ENCODE results near the gene CLDN3.

The CLDN3 gene

DNA sequence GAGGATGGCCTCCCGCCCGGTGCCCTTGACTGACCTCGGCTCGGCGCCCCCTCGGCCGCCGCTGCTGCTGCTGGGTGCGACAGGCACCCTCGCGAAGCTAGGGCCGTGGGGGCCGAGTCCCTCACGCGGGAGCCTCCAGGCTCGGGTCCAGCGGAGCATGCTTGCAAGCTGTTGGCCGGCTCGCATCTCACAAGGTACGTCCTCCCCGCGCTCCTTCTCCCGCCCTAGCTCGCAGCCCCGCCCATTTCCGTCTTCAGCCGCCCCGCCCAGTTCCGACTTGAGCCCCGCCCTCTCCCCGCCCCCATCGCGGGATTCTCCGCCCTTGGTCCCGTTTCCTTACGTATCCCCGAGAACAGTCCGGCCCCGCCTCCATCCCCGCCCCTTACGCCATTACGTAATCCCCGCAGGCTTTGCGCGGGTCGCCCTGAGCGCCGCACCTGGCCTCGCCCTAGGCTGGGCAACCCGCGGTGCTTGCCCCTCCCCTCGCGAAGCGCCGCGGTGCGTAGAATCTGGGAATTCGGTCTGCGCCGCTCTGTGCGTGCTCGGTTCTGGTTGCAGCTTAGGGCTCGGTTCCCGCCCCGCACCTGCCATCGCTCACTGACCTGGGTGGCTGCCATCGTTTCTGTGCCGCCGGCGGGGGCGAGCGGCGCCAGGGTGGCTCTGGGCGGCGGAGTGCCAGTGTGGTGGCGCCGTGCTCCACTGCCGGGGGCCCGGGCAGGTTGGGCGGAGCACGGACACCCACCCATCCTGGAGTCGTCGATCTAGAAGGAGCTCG is 31.3 kb downstream of the CLDN3 start, which contains the start of gene ABHD11:
Gene ABHD11 (minus strand): TSS at position 191 of the 775 bp plus-strand sequence. CDS start 32 bp downstream, at position 159.
- H3K27ac ChIP-seq = peak within 1 kb of the TSS; percentile 100
- TF ChIP-seq ZFX (IDR thresholded peaks at IDR 0.05; ENCODE audit: borderline replicate concordance) = no peak
- TF ChIP-seq, protein P1, sequence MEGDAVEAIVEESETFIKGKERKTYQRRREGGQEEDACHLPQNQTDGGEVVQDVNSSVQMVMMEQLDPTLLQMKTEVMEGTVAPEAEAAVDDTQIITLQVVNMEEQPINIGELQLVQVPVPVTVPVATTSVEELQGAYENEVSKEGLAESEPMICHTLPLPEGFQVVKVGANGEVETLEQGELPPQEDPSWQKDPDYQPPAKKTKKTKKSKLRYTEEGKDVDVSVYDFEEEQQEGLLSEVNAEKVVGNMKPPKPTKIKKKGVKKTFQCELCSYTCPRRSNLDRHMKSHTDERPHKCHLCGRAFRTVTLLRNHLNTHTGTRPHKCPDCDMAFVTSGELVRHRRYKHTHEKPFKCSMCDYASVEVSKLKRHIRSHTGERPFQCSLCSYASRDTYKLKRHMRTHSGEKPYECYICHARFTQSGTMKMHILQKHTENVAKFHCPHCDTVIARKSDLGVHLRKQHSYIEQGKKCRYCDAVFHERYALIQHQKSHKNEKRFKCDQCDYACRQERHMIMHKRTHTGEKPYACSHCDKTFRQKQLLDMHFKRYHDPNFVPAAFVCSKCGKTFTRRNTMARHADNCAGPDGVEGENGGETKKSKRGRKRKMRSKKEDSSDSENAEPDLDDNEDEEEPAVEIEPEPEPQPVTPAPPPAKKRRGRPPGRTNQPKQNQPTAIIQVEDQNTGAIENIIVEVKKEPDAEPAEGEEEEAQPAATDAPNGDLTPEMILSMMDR (IDR thresholded peaks at IDR 0.05) = peak; percentile 17; the same call in 1 of the 2 replicates

DNA sequence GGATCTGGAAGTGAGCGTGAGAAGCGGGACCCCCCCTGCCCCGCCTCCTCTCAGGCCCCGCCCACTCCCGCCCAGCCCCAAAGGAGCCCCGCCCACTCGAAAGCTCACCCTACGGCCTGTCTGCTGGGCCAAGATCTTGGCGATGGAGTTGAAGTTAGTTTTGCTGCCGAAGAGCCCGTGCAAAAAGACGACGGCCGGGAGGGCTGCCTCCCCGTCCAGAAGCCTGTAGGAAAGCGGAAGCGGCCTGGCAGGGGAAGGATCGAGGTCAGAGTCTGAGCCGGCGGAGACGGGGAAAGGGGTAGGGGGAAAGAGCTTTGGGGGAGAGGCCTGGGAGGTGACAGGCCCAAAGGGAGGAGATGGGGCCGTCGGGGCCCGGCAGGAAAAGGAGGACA is 31.9 kb downstream of the CLDN3 start:
- H3K27ac ChIP-seq = peak overlapping the region; percentile 100

DNA sequence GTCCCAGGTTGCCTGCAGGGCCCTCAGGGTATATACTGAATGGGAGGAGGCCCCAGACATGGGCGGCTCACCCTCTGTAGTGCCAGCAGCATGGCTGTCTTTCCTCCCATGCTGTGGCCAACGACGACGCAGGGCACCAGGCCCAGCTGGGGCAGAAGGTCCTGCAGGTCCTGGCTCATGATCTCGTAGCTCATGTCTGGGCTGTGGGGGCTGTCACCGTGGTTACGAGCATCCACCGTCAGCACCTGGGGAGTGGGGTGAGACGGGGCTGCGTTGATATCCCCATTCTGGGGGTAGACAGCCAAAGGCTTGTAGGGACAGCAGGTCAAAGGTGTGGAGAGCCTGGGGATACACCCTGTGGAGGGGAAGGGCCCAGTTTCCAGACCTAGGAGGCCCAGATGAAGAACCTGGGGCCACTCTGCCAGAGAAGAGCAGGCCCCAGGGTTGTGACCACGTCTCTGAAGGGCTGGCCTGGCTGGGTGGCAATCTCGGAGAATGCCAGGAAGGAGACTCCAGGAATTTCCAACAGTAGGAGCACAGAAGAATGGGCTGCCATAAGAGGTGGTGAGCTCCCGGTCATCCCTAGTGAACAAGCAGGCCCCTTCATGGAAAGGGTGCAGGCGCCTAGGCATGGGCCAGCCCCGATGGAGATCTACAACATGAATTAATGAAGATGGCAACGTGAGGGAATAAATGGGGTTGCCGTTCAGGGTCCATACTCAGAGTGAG is 32.4 kb downstream of the CLDN3 start:
- TF ChIP-seq ZFX (IDR thresholded peaks at IDR 0.05; ENCODE audit: borderline replicate concordance) = no peak
- TF ChIP-seq, protein P1 (IDR thresholded peaks at IDR 0.05) = no peak
- peak overlapping the region; percentile 100 for H3K27ac ChIP-seq

More for the DNA sequence above, 31.9 kb downstream of the CLDN3 start:
- no peak for TF ChIP-seq ZFX (IDR thresholded peaks at IDR 0.05; ENCODE audit: borderline replicate concordance)
- TF ChIP-seq, protein P1 (IDR thresholded peaks at IDR 0.05) = no peak

DNA sequence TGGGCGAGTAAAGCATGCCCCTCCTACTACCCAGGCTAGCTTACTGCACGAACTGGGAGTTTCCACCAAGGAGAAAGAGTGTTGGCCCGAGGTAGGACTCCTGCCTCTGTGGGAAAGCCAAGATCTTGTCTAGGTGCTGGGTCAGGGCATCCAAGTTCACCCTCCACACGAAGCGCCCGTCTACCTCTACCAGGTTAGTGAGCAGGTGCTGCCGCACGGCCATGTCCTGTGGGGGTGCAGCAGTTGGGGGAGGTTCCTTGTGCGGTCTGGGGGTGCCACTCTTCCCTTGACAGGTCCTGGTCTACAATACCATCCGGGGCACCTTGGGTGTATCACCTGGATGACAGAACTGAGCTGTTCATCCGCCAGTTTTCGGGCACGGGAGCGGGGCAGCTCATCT is 33.2 kb downstream of the CLDN3 start:
- TF ChIP-seq, protein P1 (IDR thresholded peaks at IDR 0.05) = no peak
- TF ChIP-seq ZFX (IDR thresholded peaks at IDR 0.05; ENCODE audit: borderline replicate concordance) = no peak
- H3K27ac ChIP-seq = peak overlapping the region; percentile 100

DNA sequence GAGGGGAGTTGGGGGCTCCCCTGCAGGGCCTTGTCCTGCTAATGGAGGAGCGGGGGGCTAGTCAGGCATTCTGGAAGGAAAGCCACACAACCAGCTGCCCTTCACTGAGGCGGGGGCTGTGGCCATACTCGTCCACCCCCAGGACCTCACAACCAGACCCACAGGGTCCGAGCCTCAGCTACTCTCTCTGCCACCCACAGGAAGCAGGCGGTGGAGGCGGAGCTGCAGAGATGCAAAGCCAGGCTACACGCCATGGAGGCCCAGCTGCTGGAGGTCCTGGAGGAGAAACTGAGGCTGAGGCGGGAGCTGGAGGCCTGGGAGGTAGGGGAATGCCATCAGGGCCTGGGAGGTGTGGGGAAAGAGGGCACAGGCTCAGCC is 34.6 kb downstream of the CLDN3 start:
- TF ChIP-seq, protein P1 (IDR thresholded peaks at IDR 0.05) = no peak
- TF ChIP-seq ZFX (IDR thresholded peaks at IDR 0.05; ENCODE audit: borderline replicate concordance) = no peak
- peak overlapping the region; percentile 100 for H3K27ac ChIP-seq

DNA sequence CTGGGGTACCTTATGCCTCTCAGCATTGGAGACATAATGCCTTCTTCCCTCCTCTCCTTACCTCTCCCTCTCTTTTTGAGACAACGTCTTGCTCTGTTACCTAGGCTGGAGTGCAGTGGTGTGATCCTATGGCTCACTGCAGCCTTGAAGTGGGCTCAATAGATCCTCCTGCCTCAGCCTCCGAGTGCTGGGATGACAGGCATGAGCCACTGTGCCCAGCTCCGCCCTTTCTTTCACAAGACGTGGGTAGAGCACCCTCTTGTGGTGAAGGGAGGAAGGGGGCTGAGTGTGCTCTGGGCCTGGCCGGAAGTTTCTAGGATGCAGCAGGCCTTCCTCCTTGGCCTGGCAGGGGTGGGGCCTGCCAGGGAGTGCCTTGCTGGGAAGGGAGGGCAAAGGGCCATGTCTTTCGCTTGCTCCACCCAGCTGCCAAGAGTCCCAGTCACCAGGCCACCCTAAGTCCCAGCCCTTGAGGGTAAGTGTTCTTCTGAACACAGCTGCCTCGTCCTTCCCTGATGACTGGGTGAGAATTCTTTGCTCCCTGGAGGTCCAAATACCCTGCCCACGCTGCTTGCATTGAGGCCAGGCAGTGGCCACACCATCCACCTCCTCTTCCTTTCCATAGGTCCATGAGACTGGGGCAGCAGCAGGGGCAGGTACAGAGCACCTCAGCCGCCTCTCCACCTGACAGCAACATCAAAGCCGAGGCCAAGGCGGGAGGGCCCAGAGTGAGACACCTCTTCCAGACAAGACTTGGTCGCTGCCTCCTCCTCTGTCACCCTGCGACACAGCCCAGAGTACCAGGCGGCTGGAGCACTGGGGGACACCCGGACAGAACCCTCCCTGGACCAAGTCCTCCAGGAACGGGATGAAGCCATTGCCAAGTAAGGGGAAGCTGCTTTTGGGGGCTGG is 35.2 kb downstream of the CLDN3 start:
- H3K27ac ChIP-seq = peak overlapping the region; percentile 100
- TF ChIP-seq ZFX (IDR thresholded peaks at IDR 0.05; ENCODE audit: borderline replicate concordance) = no peak
- TF ChIP-seq, protein P1 (IDR thresholded peaks at IDR 0.05) = peak; percentile 98

Data from 22Rv1 (cell line).